Effector memory CD4-positive, alpha-beta T cell (primary cell): ENCODE measurements around the gene CHIT1.

Experiments
- DNase-seq, 3 donors: peaks; one replicate each; pipeline ENCODE4 v3.0.0-alpha.2; 2020
- H3K27ac ChIP-seq: 2 replicates; pipeline ENCODE4 v1.7.0; 2013; ENCODE audit warnings: mild to moderate bottlenecking, low read length, moderate library complexity; ENCODE audit not compliant: insufficient read depth, poor library complexity, severe bottlenecking
- H3K27me3 ChIP-seq: replicated peaks from 2 replicates; pipeline ENCODE4 v1.7.0; 2013; ENCODE audit warnings: mild to moderate bottlenecking, low read length; ENCODE audit not compliant: insufficient read depth, control insufficient read depth, poor library complexity, severe bottlenecking
- H3K36me3 ChIP-seq: 2 replicates; pipeline ENCODE4 v1.7.0; 2013; ENCODE audit warnings: mild to moderate bottlenecking, low read length, moderate library complexity; ENCODE audit not compliant: control insufficient read depth, insufficient read depth
- H3K4me1 ChIP-seq: 2 replicates; pipeline ENCODE4 v1.7.0; 2013; ENCODE audit warnings: low read length, mild to moderate bottlenecking; ENCODE audit not compliant: control insufficient read depth, insufficient read depth, poor library complexity, severe bottlenecking
- H3K4me3 ChIP-seq: 2 replicates; pipeline ENCODE4 v1.7.0; 2013; ENCODE audit warnings: low read length, low read depth, mild to moderate bottlenecking; ENCODE audit not compliant: insufficient read depth, poor library complexity, severe bottlenecking
- H3K9me3 ChIP-seq: 2 replicates; pipeline ENCODE4 v1.7.0; 2013; ENCODE audit warnings: mild to moderate bottlenecking, low read length, moderate library complexity; ENCODE audit not compliant: control insufficient read depth

The CHIT1 gene

GRCh38 chr1:203207751-203208150 lies 21.7 kb downstream of the CHIT1 start:
- H3K27me3 ChIP-seq: no peaks in the 10 kb centered on the region
- H3K4me3 ChIP-seq: no peak overlapping the region
- H3K9me3 ChIP-seq: no peaks in the 10 kb centered on the region
- no peaks in the 10 kb centered on the region for H3K4me1 ChIP-seq
- H3K36me3 ChIP-seq: no peaks in the 10 kb centered on the region
- DNase-seq: no peak
- no peak overlapping the region for H3K27ac ChIP-seq

DNA sequence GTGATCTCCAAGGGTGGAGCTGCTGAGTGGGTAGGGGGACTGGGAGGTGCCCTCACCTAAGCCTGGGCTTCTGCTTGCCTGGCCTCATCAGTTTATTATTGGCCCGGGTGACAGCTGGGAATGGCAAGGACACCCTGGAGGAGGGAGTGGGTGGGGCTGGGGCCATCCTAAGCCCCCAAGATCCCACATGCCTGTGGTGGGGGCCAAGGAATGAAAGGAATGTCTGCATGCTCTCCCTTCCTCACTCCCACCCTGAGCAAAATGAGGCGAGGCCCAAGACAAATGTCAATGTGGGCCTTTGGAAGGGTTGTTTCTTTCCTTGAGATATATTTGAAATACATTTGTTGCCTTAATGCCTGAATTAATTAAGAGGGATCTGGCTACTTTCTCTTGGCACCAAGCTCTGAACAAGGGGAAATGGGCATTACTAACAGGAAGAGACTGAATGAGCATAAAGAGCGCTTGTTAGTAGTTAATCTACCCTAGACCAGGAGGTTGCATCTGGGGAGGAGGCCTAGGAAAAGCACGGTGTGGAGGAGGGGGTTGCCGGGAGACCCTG lies 23.3 kb downstream of the CHIT1 start:
- no peak for DNase-seq
- Histone ChIP-seq H3K27me3 (no peaks in the 10 kb centered on the region), H3K27ac (no peak overlapping the region), H3K4me1 (no peaks in the 10 kb centered on the region), H3K36me3 (no peaks in the 10 kb centered on the region), H3K9me3 (no peaks in the 10 kb centered on the region), H3K4me3 (no peak overlapping the region)

DNA sequence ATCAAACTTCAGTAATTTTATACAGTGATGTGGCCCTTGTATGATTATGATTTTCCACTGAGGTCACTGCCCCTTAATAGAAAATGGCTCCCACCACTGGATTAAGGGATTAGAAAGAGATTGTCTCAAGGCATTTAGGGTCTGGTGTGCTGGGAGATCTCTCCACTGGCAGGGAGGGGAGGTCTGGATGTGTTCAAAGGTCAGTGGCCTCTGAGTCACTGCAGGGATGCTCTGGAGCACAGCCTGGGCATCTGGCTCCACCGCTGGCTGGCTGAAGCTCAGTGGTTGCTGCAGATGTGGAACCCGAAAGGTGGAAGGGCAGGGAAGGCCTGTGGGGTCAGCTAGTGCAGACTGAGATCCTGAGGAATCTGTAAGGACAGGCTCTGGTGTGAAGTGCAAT lies 24.7 kb downstream of the CHIT1 start:
- no peak for DNase-seq
- Histone ChIP-seq H3K27me3 (no peaks in the 10 kb centered on the region), H3K27ac (no peak overlapping the region)

DNA sequence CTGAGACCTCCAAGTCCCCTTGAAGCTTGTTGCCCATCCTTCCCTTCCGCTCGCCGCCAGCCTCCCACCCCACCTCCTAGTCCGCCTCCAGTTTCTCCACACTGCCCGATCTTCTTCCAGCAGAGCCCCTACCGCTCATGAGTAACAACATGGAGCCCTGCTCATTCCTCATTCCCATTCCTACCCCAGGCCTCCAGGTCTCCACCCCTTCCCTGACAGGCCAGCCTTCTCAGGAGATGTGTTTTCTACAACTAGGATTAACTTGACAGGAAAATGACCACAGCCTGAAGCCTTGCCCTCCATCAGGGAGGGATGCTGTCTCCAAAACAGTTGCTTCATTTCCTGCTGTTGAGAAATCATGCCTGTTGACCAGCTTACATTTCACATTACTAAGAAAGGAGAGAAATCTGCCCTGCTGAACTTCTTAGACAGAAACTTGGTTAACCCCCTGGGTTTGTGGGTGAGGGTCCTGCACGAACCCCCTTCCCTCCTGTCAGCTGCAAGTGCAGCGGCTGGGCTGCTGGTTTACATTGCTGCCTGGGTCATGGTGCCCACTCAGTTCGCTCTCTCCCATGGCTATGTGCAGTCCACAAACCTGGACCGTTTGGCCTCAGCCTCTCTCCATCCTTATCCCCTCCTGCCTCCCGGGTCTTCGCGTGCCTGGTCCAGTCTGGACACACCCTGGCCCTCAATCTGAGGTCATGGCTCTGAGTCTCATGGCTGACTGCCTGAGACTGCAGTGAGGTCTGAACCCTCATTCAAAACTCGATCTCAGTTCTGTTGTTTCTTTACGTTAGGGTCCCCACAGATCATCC lies 26.8 kb downstream of the CHIT1 start:
- Histone ChIP-seq H3K27ac (no peak overlapping the region), H3K36me3 (no peaks in the 10 kb centered on the region), H3K4me1 (no peaks in the 10 kb centered on the region), H3K27me3 (no peaks in the 10 kb centered on the region), H3K4me3 (no peak overlapping the region), H3K9me3 (no peaks in the 10 kb centered on the region)
- DNase-seq: no peak

More for the DNA sequence above, 24.7 kb downstream of the CHIT1 start:
- no peaks in the 10 kb centered on the region for H3K4me1 ChIP-seq
- no peaks in the 10 kb centered on the region for H3K9me3 ChIP-seq
- no peak overlapping the region for H3K4me3 ChIP-seq
- no peaks in the 10 kb centered on the region for H3K36me3 ChIP-seq

DNA sequence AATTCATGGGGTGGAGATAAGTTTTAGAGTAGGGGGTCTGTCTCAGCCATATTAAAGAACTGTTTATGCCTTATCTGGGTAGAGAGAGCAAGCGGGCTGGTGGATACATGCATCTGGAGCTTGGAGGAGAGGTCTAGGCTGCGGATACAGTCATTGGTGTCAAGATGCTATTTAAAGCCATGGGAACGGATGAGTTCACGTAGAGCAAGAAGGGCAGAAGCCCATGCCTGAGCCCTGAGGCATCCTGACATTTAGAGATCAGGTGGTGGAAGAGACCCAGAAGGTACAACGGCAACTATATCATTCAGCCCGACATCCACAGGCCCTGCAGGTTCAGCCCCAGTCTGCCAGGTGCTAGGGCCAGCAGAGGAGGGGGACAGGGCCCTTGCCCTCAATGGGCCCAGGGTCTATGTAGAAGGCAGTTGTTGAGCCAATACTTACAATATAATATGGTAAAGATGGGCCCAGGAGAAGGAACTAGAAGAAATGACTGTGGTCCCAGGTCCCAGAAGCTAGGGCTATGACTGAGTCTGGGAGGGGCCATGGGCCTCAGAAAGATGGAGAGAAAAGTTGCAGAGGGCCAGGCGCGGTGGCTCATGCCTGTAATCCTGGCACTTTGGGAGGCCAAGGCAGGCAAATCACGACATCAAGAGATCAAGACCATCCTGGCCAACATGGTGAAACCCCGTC lies 27.8 kb downstream of the CHIT1 start:
- H3K36me3 ChIP-seq: no peaks in the 10 kb centered on the region
- H3K9me3 ChIP-seq: no peaks in the 10 kb centered on the region
- H3K27ac ChIP-seq: no peak overlapping the region
- DNase-seq: no peak
- H3K4me3 ChIP-seq: no peak overlapping the region
- no peaks in the 10 kb centered on the region for H3K27me3 ChIP-seq
- no peaks in the 10 kb centered on the region for H3K4me1 ChIP-seq

GRCh38 chr1:203200916-203201315 lies 28.6 kb downstream of the CHIT1 start:
- no peaks in the 10 kb centered on the region for H3K4me1 ChIP-seq

DNA sequence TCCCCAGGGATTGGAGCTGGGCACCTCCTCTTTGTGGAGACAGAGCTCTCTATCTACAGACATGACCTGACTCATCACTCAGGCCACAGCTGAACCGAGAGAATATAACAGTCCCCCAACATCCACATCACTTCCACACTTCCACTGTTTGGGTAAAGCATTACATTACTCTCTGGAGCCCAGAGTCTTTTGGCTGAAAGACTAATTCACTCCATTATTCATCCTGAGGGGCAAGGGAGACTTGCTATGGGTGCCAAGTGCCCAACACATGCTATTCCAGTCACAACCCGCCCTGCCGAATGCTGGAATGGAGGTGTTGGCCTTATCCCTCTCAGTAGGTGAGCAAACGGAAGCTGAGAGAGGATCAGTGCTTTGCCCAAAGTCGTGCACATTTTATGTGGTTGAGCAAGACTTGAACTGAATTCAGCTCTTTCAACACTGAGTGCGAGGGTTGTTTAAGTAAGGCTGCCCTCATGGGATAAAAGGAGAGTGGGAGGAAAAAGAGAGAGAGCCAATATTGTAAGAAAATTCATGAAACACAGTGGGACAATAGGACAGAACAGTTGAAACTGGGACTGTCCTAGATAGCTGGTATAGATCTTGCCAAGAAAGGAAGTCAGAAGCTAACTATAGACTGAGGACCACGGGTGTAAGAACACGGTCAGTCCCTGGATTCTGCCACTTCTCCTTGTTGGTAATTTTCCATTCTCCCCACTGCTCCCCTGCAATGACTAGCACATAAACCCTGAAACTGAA lies 29.5 kb downstream of the CHIT1 start:
- no peaks in the 10 kb centered on the region for H3K36me3 ChIP-seq
- H3K27me3 ChIP-seq: no peaks in the 10 kb centered on the region
- DNase-seq: no peak
- no peaks in the 10 kb centered on the region for H3K9me3 ChIP-seq
- no peak overlapping the region for H3K4me3 ChIP-seq
- no peak overlapping the region for H3K27ac ChIP-seq
- H3K4me1 ChIP-seq: no peaks in the 10 kb centered on the region

More at GRCh38 chr1:203200916-203201315, 28.6 kb downstream of the CHIT1 start:
- no peak for DNase-seq
- Histone ChIP-seq H3K4me3 (no peak overlapping the region), H3K27ac (no peak overlapping the region), H3K36me3 (no peaks in the 10 kb centered on the region), H3K27me3 (no peaks in the 10 kb centered on the region), H3K9me3 (no peaks in the 10 kb centered on the region)

DNA sequence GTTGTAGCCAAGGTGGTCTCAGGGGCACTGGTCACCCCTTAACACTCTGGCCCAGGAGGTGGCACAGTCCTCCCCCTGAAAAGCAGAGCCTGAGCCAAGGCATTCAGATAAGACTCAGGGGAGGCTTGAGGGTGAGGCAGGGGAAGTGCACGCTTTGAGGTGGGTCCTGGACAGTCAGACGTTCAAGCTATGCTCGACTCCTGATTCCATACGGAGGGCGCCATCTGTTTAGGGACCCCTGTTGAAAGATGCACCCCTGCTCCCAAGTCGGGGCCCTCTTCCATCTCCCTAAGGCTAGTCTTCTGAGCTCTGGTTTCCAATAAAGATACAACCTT lies 30.0 kb downstream of the CHIT1 start:
- Histone ChIP-seq H3K9me3 (no peaks in the 10 kb centered on the region), H3K4me3 (no peak overlapping the region), H3K27me3 (no peaks in the 10 kb centered on the region), H3K36me3 (no peaks in the 10 kb centered on the region), H3K4me1 (no peaks in the 10 kb centered on the region), H3K27ac (no peak overlapping the region)
- DNase-seq: no peak

DNA sequence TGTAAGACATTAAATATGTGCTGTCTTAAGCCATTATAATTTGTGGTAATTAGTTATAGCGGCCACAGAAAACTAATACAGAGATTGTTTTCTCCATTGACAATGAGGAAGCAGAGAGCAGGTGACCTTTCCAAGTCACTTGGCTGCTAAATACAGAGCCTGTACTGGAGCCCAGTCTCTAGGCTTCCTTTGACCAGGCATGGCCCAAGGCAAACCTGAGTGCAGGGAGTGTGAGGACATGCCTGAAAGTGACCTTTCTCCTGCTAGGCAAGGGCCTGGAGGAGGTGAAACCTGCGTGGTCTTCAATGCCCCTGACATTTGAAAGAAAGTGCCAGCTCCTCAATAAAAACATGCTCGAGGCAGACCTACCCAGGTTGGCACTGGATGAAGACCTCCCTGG lies 30.5 kb downstream of the CHIT1 start:
- Histone ChIP-seq H3K27ac (no peak overlapping the region), H3K36me3 (no peaks in the 10 kb centered on the region), H3K9me3 (no peaks in the 10 kb centered on the region), H3K4me3 (no peak overlapping the region), H3K27me3 (no peaks in the 10 kb centered on the region), H3K4me1 (no peaks in the 10 kb centered on the region)
- no peak for DNase-seq
